Measurements from ENCODE around the gene CLIC3.

DNA sequence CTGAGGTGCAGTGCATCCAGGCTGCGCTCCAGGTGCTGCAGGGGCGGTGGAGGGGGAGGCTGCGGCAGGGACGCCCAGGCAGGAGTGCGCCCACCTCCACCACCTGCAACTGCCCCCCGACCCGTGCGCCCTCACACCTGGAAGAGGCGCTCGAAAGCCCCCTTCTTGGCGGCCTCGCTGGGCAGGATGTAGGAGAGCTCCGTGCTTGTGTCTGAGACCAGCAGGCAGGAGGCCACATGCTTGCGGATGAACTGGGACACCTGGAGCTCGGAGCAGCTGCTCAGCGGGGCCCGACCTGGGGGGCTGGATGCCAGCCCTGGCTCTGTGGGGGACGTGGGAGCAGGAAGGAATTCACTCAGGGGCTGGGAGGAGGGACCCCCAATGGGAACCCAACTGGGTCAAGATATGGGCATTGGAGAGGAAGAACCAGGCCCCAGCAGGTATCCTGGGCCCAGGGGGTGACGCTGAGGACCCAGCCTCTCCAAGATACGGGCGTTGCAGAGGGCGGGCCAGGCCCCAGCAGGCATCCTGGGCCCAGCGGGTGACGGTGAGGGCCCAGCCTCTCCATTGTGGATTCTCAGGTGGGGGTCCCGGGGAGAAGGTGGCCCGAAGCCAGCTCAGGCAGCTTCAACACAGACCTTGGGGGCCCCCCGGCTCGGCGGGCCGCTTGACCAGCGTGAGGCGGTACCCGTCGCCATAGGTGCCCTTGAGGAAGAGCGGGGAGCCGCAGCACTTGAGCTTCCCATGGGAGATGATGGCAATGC is 18.6 kb upstream of the CLIC3 start:
- no peak for TF ChIP-seq EZH2 (IDR thresholded peaks at IDR 0.05; ENCODE audit: borderline replicate concordance, low read depth, low read length, severe bottlenecking)
- TF ChIP-seq, protein P1, sequence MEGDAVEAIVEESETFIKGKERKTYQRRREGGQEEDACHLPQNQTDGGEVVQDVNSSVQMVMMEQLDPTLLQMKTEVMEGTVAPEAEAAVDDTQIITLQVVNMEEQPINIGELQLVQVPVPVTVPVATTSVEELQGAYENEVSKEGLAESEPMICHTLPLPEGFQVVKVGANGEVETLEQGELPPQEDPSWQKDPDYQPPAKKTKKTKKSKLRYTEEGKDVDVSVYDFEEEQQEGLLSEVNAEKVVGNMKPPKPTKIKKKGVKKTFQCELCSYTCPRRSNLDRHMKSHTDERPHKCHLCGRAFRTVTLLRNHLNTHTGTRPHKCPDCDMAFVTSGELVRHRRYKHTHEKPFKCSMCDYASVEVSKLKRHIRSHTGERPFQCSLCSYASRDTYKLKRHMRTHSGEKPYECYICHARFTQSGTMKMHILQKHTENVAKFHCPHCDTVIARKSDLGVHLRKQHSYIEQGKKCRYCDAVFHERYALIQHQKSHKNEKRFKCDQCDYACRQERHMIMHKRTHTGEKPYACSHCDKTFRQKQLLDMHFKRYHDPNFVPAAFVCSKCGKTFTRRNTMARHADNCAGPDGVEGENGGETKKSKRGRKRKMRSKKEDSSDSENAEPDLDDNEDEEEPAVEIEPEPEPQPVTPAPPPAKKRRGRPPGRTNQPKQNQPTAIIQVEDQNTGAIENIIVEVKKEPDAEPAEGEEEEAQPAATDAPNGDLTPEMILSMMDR (IDR thresholded peaks at IDR 0.05; ENCODE audit: borderline replicate concordance, extremely low read depth, low read length, poor library complexity, severe bottlenecking) = no peak

Data from DND-41 (cell line).